GM12864 (cell line): Measurements from ENCODE around the gene NPEPPS.

Source experiments
- DNase-seq: peaks from one replicate; pipeline ENCODE4 v3.0.0-alpha.2; 2011; ENCODE audit warnings: low read depth
- H3K4me3 ChIP-seq: 2 replicates; pipeline ENCODE4 v1.5.1; 2011; ENCODE audit warnings: mild to moderate bottlenecking, low read depth, low read length, control low read depth
- CTCF ChIP-seq: IDR thresholded peaks from 2 replicates; pipeline ENCODE4 v1.5.1; 2011; ENCODE audit warnings: low read depth, mild to moderate bottlenecking, moderate library complexity, low read length, control low read depth, inconsistent platforms; ENCODE audit errors: missing control alignments

Gene NPEPPS

GRCh38 chr17:47652570-47652969 lies 121.7 kb downstream of the NPEPPS start:
- H3K4me3 ChIP-seq: no peak overlapping the region
- no peak for TF ChIP-seq CTCF
- DNase-seq: no peak

- no peak overlapping the region for H3K4me3 ChIP-seq
- DNase-seq: no peak
- no peak for TF ChIP-seq CTCF
These were observed 122.5 kb downstream of the NPEPPS start for GRCh38 chr17:47653442-47653841.

GRCh38 chr17:47654991-47655390 lies 124.1 kb downstream of the NPEPPS start:
- DNase-seq: no peak
- TF ChIP-seq CTCF: no peak
- no peak overlapping the region for H3K4me3 ChIP-seq

- no peak overlapping the region; the same call in 1 of the 2 replicates for H3K4me3 ChIP-seq
- peak; percentile 62 for DNase-seq
- TF ChIP-seq CTCF: peak; percentile 5
These were observed 129.2 kb downstream of the NPEPPS start for GRCh38 chr17:47660064-47660492.

GRCh38 chr17:47663912-47664623 lies 133.2 kb downstream of the NPEPPS start:
- TF ChIP-seq CTCF: peak; percentile 77
- no peak for DNase-seq
- no peak overlapping the region for H3K4me3 ChIP-seq

- no peak for DNase-seq
- H3K4me3 ChIP-seq: no peak overlapping the region
- no peak for TF ChIP-seq CTCF
These were observed 133.7 kb downstream of the NPEPPS start for GRCh38 chr17:47664624-47664941.

- no peak overlapping the region for H3K4me3 ChIP-seq
- no peak for DNase-seq
- TF ChIP-seq CTCF: no peak
These were observed 134.7 kb downstream of the NPEPPS start for GRCh38 chr17:47665655-47666054.
